Measurements from ENCODE around the gene ACADSB.

The ACADSB gene

DNA sequence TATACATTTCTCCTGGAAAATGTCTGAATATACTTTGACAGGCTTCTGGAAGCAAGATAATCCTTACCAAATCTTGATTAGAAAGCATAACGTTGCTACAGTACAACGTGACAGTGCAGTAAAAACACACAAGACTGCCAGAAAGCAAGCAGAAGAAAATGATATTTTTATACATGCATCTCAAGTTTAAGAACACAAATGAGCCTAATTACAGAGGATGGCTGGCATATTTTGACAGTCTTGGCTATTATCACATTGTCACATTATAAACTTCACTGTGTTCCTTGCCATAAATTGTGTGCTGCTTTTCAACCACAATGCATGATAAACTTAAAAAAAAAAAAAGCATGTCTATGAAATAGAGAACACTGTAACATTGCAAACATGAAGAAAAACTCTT is 4.5 kb upstream of the ACADSB start:
- Histone ChIP-seq H3K27me3 (replicated peaks) (no peaks in the 10 kb centered on the region), H3K36me3 (replicated peaks) (no peaks in the 10 kb centered on the region), H3K4me3 (ENCODE audit: low read depth, low read length) (no peak overlapping the region), H3K27ac (no peak overlapping the region)
- TF ChIP-seq, protein P1, sequence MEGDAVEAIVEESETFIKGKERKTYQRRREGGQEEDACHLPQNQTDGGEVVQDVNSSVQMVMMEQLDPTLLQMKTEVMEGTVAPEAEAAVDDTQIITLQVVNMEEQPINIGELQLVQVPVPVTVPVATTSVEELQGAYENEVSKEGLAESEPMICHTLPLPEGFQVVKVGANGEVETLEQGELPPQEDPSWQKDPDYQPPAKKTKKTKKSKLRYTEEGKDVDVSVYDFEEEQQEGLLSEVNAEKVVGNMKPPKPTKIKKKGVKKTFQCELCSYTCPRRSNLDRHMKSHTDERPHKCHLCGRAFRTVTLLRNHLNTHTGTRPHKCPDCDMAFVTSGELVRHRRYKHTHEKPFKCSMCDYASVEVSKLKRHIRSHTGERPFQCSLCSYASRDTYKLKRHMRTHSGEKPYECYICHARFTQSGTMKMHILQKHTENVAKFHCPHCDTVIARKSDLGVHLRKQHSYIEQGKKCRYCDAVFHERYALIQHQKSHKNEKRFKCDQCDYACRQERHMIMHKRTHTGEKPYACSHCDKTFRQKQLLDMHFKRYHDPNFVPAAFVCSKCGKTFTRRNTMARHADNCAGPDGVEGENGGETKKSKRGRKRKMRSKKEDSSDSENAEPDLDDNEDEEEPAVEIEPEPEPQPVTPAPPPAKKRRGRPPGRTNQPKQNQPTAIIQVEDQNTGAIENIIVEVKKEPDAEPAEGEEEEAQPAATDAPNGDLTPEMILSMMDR (IDR thresholded peaks at IDR 0.05; ENCODE audit: low read depth, low read length, missing control alignments), result no peak
- in situ Hi-C loops (cut with HindIII; ENCODE audit: low pct_ligation_motif_present, low sequenced_read_pairs), result no loop called here
- DNase-seq, result no peak

DNA sequence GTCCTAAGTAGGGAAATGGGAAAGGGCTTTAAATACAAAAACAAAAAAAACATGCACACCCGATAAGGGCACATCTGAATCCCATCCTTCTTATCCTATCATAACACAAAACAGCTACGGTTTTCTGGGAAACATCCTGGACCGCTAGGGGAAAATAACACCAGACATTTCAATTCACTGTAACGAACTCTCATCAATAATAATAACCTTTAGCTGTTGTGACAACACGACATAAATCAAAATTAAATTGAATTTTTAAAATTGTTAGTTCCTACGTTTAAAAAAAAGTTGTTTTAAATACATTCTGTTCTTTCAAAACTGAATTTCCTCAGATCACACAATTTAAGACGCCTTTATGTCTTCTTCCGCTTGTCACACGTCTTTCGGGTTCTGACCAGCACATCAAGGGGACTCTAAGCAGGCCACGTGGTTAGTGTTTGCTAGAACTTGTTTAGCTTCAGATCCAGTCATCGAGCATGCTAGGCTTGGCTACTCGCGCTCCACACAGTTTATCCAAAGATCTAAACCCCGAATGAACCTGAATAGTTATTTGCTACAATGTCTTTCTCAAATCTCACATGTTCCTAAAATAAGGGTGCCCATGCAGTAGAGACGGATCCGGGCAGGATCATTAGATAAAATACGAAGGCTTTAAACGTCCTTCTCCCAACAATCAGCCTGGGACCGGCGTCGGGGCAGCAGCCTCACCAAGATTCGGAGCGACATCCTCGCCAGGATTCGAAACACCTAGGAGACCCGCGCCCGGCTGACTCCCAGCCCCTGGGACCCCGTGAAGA is 1.1 kb upstream of the ACADSB start:
- peak overlapping the region; percentile 80 for H3K27ac ChIP-seq
- no peaks in the 10 kb centered on the region for H3K36me3 ChIP-seq (replicated peaks)
- H3K27me3 ChIP-seq (replicated peaks), result no peaks in the 10 kb centered on the region
- in situ Hi-C loops (cut with HindIII; ENCODE audit: low pct_ligation_motif_present, low sequenced_read_pairs), result no loop called here
- TF ChIP-seq, protein P1 (IDR thresholded peaks at IDR 0.05; ENCODE audit: low read depth, low read length, missing control alignments), result no peak
- peak overlapping the region; percentile 95 for H3K4me3 ChIP-seq (ENCODE audit: low read depth, low read length)
- peak; percentile 62 for DNase-seq

DNA sequence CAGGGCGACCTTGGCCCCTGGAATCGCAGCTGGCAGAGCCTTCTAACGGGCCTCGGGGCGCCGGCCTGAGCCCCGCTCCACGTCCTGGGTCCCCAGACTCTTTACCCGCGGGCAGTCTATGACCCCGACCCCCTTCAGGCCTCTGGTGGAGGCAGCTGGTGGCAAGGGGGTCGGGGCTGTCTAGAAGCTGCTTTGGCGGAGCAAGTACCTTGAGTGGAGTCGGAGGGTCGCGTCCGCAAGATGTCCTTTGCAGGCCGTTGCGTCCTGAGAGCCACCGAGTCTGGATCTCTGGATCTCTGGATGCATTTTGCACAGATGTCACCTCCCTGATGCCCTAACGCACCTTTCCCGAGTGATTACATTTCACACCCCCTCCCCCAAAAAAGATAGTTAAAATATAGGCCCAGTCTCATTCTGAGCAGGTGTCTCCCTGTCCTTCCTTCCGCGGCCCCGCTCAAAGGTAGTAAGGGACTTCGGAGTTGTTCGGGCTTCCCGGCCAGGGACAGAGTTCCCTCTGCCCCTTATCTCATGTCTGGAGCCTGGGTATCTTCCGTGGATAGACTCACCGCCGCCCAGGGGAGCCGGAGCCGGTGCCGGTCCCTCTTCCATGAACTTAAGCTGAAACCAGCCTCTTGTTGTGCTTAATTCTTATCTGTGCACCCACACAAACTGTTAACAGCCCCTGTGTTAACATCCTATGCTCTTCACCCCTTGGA is 457 bp downstream of the ACADSB start:
- peak overlapping the region; percentile 95 for H3K4me3 ChIP-seq (ENCODE audit: low read depth, low read length)
- no peak for DNase-seq
- TF ChIP-seq, protein P1 (IDR thresholded peaks at IDR 0.05; ENCODE audit: low read depth, low read length, missing control alignments), result no peak
- in situ Hi-C loops (cut with HindIII; ENCODE audit: low pct_ligation_motif_present, low sequenced_read_pairs), result no loop called here
- no peaks in the 10 kb centered on the region for H3K36me3 ChIP-seq (replicated peaks)
- no peaks in the 10 kb centered on the region for H3K27me3 ChIP-seq (replicated peaks)
- no peak overlapping the region for H3K27ac ChIP-seq

DNA sequence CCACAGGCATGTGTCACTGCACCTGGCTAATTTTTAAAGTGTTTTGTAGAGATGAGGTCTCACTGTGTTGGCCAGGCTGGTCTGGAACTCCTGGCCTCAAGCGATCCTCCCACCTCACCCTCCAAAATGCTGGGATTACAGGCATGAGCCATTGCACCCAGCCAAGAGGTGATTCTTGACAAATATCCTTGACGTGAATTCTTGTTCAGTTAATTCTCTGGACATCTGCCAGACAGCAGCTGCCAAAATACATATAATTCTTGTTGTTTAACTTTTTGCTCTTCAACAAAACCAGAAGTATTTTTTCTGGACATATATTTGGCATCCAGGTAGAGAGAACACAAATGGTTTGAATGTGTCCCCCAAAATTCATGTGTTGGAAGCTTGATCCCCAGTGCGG is 3.2 kb downstream of the ACADSB start:
- TF ChIP-seq, protein P1 (IDR thresholded peaks at IDR 0.05; ENCODE audit: low read depth, low read length, missing control alignments), result no peak
- Histone ChIP-seq H3K27ac (no peak overlapping the region), H3K36me3 (replicated peaks) (no peaks in the 10 kb centered on the region), H3K27me3 (replicated peaks) (no peaks in the 10 kb centered on the region), H3K4me3 (ENCODE audit: low read depth, low read length) (no peak overlapping the region)
- no peak for DNase-seq
- in situ Hi-C loops (cut with HindIII; ENCODE audit: low pct_ligation_motif_present, low sequenced_read_pairs), result no loop called here

DNA sequence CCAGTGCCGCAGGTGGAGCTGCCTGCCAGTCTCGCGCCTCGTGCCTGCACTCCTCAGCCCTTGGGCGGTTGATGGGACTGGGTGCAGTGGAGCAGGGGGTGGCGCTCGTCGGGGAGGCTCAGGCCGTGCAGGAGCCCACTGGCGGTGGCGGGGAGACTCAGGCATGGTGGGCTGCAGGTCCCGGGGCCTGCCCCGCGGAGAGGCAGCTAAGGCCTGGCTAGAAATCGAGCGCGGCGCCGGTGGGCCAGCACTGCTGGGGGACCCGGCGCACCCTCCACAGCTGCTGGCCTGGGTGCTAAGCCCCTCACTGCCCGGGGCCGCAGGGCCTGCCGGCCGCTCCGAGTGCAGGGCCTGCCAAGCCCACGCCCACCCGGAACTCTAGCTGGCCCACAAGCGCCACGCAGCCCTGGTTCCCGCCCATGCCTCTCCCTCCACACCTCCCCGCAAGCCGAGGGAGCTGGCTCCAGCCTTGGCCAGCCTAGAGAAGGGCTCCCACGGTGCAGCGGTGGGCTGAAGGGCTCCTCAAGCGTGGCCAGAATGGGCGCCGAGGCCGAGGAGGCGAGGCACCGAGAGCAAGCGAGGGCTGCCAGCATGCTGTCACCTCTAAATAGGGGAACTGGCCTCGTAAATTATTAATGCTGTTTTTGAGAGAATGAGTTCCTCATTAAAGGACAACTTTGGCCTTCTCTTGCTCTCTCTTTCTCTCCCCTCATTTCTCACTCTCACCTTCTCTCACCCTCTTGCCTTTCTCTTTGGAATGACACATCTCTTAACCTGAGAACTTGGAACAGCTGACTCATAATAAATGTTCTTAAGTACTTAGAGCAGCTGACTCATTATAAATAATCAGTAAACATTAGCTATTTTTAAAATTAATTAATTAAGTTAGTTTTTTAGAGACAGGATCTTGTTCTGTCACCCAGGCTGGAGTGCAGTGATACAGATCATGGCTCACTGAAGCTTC is 4.9 kb downstream of the ACADSB start:
- TF ChIP-seq, protein P1 (IDR thresholded peaks at IDR 0.05; ENCODE audit: low read depth, low read length, missing control alignments), result no peak
- Histone ChIP-seq H3K27ac (no peak overlapping the region), H3K36me3 (replicated peaks) (no peaks in the 10 kb centered on the region), H3K4me3 (ENCODE audit: low read depth, low read length) (no peak overlapping the region), H3K27me3 (replicated peaks) (no peaks in the 10 kb centered on the region)
- DNase-seq, result no peak
- in situ Hi-C loops (cut with HindIII; ENCODE audit: low pct_ligation_motif_present, low sequenced_read_pairs), result no loop called here

Data from brain microvascular endothelial cell (primary cell).